ENCODE results near the gene SPRR2D. TPM values are rescaled to one million over a fixed set of nuclear protein-coding genes. Genes with fewer than 3 reads are reported as not detected.

Gene SPRR2D
- total RNA-seq (2021) = 0.62 TPM in 1 of 2 replicates, not detected in the other
- Bru-seq, nascent RNA = not detected
- BruChase-seq, experiment 1, labeled RNA remaining after a 2-hour chase = not detected
- BruChase-seq, experiment 2, labeled RNA remaining after a 6-hour chase = percentile 40 among the genes with signal in this experiment
- long read RNA-seq = 0 reads

GRCh38 chr1:153040950-153041631 lies at the start of gene SPRR2D:
Gene SPRR2D (minus strand): TSS chr1:153041120. CDS start chr1:153040346, 774 bp downstream.
- Histone ChIP-seq H3K27me3 (replicated peaks; ENCODE audit: insufficient read depth, low read depth, low read length, poor library complexity) (peaks cover 39% of the 10 kb centered on the region), H3K9me3 (ENCODE audit: low read depth, low read length, poor library complexity, severe bottlenecking) (no peaks in the 10 kb centered on the region), H3K27ac (ENCODE audit: low read depth, low read length, poor library complexity, severe bottlenecking) (no peak within 1 kb of the TSS), H3K36me3 (ENCODE audit: insufficient read depth, low read length, poor library complexity, severe bottlenecking) (no peaks in the 10 kb centered on the region), H3K4me3 (ENCODE audit: low read depth, low read length, poor library complexity, severe bottlenecking) (no peak within 1 kb of the TSS), H3K4me1 (ENCODE audit: insufficient read depth, low read length, poor library complexity, severe bottlenecking) (no peaks in the 10 kb centered on the region)
- CTCF ChIA-PET = no interaction called here
- no peak for TF ChIP-seq EZH2 (IDR thresholded peaks at IDR 0.05; ENCODE audit: borderline replicate concordance, low read depth, low read length, poor library complexity, severe bottlenecking)
- no peak for TF ChIP-seq CTCF (conservative IDR thresholded peaks at IDR 0.05; ENCODE audit: low read depth, low read length)
- BruUV-seq (replicated peaks) = no TSS peak
- POLR2A ChIA-PET (ENCODE audit: low non-redundant PET) = no interaction called here
- intact Hi-C loops (cut with micrococcal nuclease; ENCODE audit: unreplicated experiment) = no loop called here
- DNase-seq (ENCODE audit: low spot score) = peak; percentile 6

GRCh38 chr1:153087652-153088051 lies 46.7 kb upstream of the SPRR2D start:
- peaks cover 30% of the 10 kb centered on the region for H3K27me3 ChIP-seq (replicated peaks; ENCODE audit: insufficient read depth, low read depth, low read length, poor library complexity)
- no peak overlapping the region for H3K27ac ChIP-seq (ENCODE audit: low read depth, low read length, poor library complexity, severe bottlenecking)
- DNase-seq (ENCODE audit: low spot score) = no peak
- CTCF ChIA-PET = no interaction called here
- BruUV-seq (replicated peaks) = no TSS peak
- no peak overlapping the region for H3K4me3 ChIP-seq (ENCODE audit: low read depth, low read length, poor library complexity, severe bottlenecking)
- intact Hi-C loops (cut with micrococcal nuclease; ENCODE audit: unreplicated experiment) = no loop called here
- H3K36me3 ChIP-seq (ENCODE audit: insufficient read depth, low read length, poor library complexity, severe bottlenecking) = no peaks in the 10 kb centered on the region
- POLR2A ChIA-PET (ENCODE audit: low non-redundant PET) = no interaction called here
- no peaks in the 10 kb centered on the region for H3K9me3 ChIP-seq (ENCODE audit: low read depth, low read length, poor library complexity, severe bottlenecking)
- TF ChIP-seq CTCF (conservative IDR thresholded peaks at IDR 0.05; ENCODE audit: low read depth, low read length) (no peak), EZH2 (IDR thresholded peaks at IDR 0.05; ENCODE audit: borderline replicate concordance, low read depth, low read length, poor library complexity, severe bottlenecking) (no peak)
- H3K4me1 ChIP-seq (ENCODE audit: insufficient read depth, low read length, poor library complexity, severe bottlenecking) = no peaks in the 10 kb centered on the region

GRCh38 chr1:153081736-153082135 lies 40.8 kb upstream of the SPRR2D start:
- no peaks in the 10 kb centered on the region for H3K4me1 ChIP-seq (ENCODE audit: insufficient read depth, low read length, poor library complexity, severe bottlenecking)
- ChIA-PET POLR2A (ENCODE audit: low non-redundant PET) (no interaction called here), CTCF (no interaction called here)
- intact Hi-C loops (cut with micrococcal nuclease; ENCODE audit: unreplicated experiment) = no loop called here
- peaks cover 18% of the 10 kb centered on the region for H3K27me3 ChIP-seq (replicated peaks; ENCODE audit: insufficient read depth, low read depth, low read length, poor library complexity)
- H3K27ac ChIP-seq (ENCODE audit: low read depth, low read length, poor library complexity, severe bottlenecking) = no peak overlapping the region
- H3K4me3 ChIP-seq (ENCODE audit: low read depth, low read length, poor library complexity, severe bottlenecking) = no peak overlapping the region
- no peaks in the 10 kb centered on the region for H3K36me3 ChIP-seq (ENCODE audit: insufficient read depth, low read length, poor library complexity, severe bottlenecking)
- no peak for DNase-seq (ENCODE audit: low spot score)
- no peaks in the 10 kb centered on the region for H3K9me3 ChIP-seq (ENCODE audit: low read depth, low read length, poor library complexity, severe bottlenecking)
- no TSS peak for BruUV-seq (replicated peaks)
- TF ChIP-seq CTCF (conservative IDR thresholded peaks at IDR 0.05; ENCODE audit: low read depth, low read length) = no peak
- no peak for TF ChIP-seq EZH2 (IDR thresholded peaks at IDR 0.05; ENCODE audit: borderline replicate concordance, low read depth, low read length, poor library complexity, severe bottlenecking)

All from A673 (cell line).